Sciatic nerve (tissue), 2 donors: ENCODE measurements around the gene SERPINF2. TPM values are rescaled to one million over a fixed set of nuclear protein-coding genes. Genes with fewer than 3 reads are reported as not detected.

Experiments
- ATAC-seq: fragments of 200-7000 bp; cut with Tn5 transposase; one replicate; pipeline ENCODE4 v1.9.1; 2020; ENCODE audit warnings: mild to moderate bottlenecking, moderate library complexity
- DNase-seq: peaks from one replicate; pipeline ENCODE4 v3.0.0-alpha.2; 2020; ENCODE audit warnings: low spot score
- intact Hi-C: fragments of 100-400 bp; cut with DNase I; formaldehyde crosslinking; loops from one replicate; pipeline ENCODE4 v1.14.2; 2022
- total RNA-seq: library from RNA; stranded (reverse); fragmentation: NEBNext Ultra II Directional; extraction: Animal tissue kit (Norgen Biotek cat#: 25700); gene quantifications from one replicate; pipeline ENCODE4 v1.2.1, GENCODE V29; 2021
- donor health status: DM: no; HTN: no; CAD: no.
- donor health status: DM: no; HTN: no; CAD: no.

Gene SERPINF2
- total RNA-seq, 1 donor from 2014 or later = 3.2 TPM

- no peak for DNase-seq
- intact Hi-C loops = no loop called here
- ATAC-seq = no peak
These were observed 59.8 kb downstream of the SERPINF2 start for GRCh38 chr17:1802429-1802828.

- no peak for DNase-seq
- ATAC-seq = no peak
- intact Hi-C loops = no loop called here
These were observed 60.6 kb downstream of the SERPINF2 start for GRCh38 chr17:1803280-1803679.

Other genes with a start within 250 kb of the SERPINF2 start
- 46.5 TPM for gene INPP5K, start 226.3 kb upstream of the SERPINF2 start, total RNA-seq
- 83.6 TPM for gene PITPNA, start 180.1 kb upstream of the SERPINF2 start, total RNA-seq
- gene SLC43A2, start 114.0 kb upstream of the SERPINF2 start, total RNA-seq = 30.8 TPM
- gene SCARF1, start 97.1 kb upstream of the SERPINF2 start, total RNA-seq = 25.2 TPM
- gene RILP, start 93.0 kb upstream of the SERPINF2 start, total RNA-seq = 15.4 TPM
- gene PRPF8, start 58.0 kb upstream of the SERPINF2 start, total RNA-seq = 285 TPM
- gene TLCD2, start 32.5 kb upstream of the SERPINF2 start, total RNA-seq = 13.6 TPM
- 26.1 TPM for gene WDR81, start 18.2 kb upstream of the SERPINF2 start, total RNA-seq
- gene SERPINF1, start 19.2 kb downstream of the SERPINF2 start, total RNA-seq = 592 TPM
- gene SMYD4, start 87.0 kb downstream of the SERPINF2 start, total RNA-seq = 17.7 TPM
- gene RPA1, start 87.1 kb downstream of the SERPINF2 start, total RNA-seq = 83.0 TPM